HepG2 (cell line): ENCODE data around the gene ERF. TPM values are rescaled to one million over a fixed set of nuclear protein-coding genes. Genes with fewer than 3 reads are reported as not detected.

ENCODE experiments used
- CBX2 ChIP-seq, 2 experiments: fragments of 200-600 bp in 1 of 2; sonication (generic); formaldehyde crosslinking in 1 of 2; IDR thresholded peaks; 2 replicates each; pipeline versions ENCODE4 v1.7.0 to v1.8.1; 2018 to 2022; ENCODE audit warnings: low read depth in 2 of 2, low read length in 1 of 2, mild to moderate bottlenecking in 1 of 2, missing genetic modification reagents in 1 of 2
- GABPA ChIP-seq, 2 experiments: IDR thresholded peaks; 2 replicates each; pipeline ENCODE4 v1.6.1; 2011 to 2016; ENCODE audit warnings: low read depth in 2 of 2, low read length in 1 of 2, missing biosample characterization in 1 of 2, missing genetic modification characterization in 1 of 2
- HDAC2 ChIP-seq: sonication (generic); formaldehyde crosslinking; IDR thresholded peaks from 2 replicates; pipeline ENCODE4 v1.4.0; 2020; ENCODE audit warnings: missing genetic modification reagents
- HMGA1 ChIP-seq: sonication (generic); formaldehyde crosslinking; conservative IDR thresholded peaks from 2 replicates; pipeline ENCODE4 v1.4.0; 2020; ENCODE audit warnings: missing genetic modification reagents
- NFYC ChIP-seq: IDR thresholded peaks from 2 replicates; pipeline ENCODE4 v1.6.1; 2016; ENCODE audit warnings: missing genetic modification reagents, missing compliant biosample characterization
- RBAK ChIP-seq: sonication (generic); formaldehyde crosslinking; IDR thresholded peaks from 2 replicates; pipeline ENCODE4 v1.5.1; 2020; ENCODE audit warnings: mild to moderate bottlenecking, missing genetic modification reagents
- TMF1 ChIP-seq: sonication (generic); formaldehyde crosslinking; IDR thresholded peaks from 2 replicates; pipeline ENCODE4 v1.8.1; 2022; ENCODE audit warnings: low read depth, missing genetic modification reagents
- YEATS2 ChIP-seq: sonication (generic); formaldehyde crosslinking; IDR thresholded peaks from 2 replicates; pipeline ENCODE4 v1.4.0; 2020; ENCODE audit warnings: missing genetic modification reagents, borderline replicate concordance
- ZBED4 ChIP-seq: sonication (generic); formaldehyde crosslinking; IDR thresholded peaks from 2 replicates; pipeline ENCODE4 v1.4.0; 2020; ENCODE audit warnings: missing genetic modification reagents, borderline replicate concordance
- ZBTB37 ChIP-seq: sonication (generic); formaldehyde crosslinking; IDR thresholded peaks from 2 replicates; pipeline ENCODE4 v1.4.0; 2020; ENCODE audit warnings: mild to moderate bottlenecking, missing genetic modification reagents
- ZBTB8A ChIP-seq: sonication (generic); formaldehyde crosslinking; IDR thresholded peaks from 2 replicates; pipeline ENCODE4 v1.4.0; 2020; ENCODE audit warnings: mild to moderate bottlenecking, low read depth, missing genetic modification reagents, borderline replicate concordance
- ZNF547 ChIP-seq: sonication (generic); formaldehyde crosslinking; IDR thresholded peaks from 2 replicates; pipeline ENCODE4 v1.5.1; 2020; ENCODE audit warnings: mild to moderate bottlenecking, missing genetic modification reagents
- ZNF749 ChIP-seq: sonication (generic); formaldehyde crosslinking; IDR thresholded peaks from 2 replicates; pipeline ENCODE4 v1.8.0; 2022; ENCODE audit warnings: mild to moderate bottlenecking, missing genetic modification reagents, moderate library complexity, borderline replicate concordance
- polyA plus RNA-seq, 8 experiments: library from polyadenylated mRNA; depleted of rRNA in 3 of 8; stranded (reverse) in 7 of 8; unstranded in 1 of 8; fragments of >200 nt; fragmentation: Illumina TruSeq in 4 of 8; extraction: Trizol in 4 of 8; gene quantifications; 2 replicates each; pipeline versions ENCODE4 v1.2.1 to v1.2.3, GENCODE V29; 2011 to 2016; ENCODE audit warnings: low read depth in 4 of 8, missing spikeins in 1 of 8, mixed read lengths in 1 of 8; ENCODE audit not compliant: insufficient read depth in 1 of 8
- total RNA-seq, 5 experiments: library from RNA; depleted of rRNA; stranded (reverse); fragments of >200 nt; fragmentation: Illumina TruSeq; extraction: Trizol; gene quantifications; 2 replicates each; pipeline ENCODE4 v1.2.3, GENCODE V29; 2016; ENCODE audit warnings: low read depth in 1 of 5
- TF ChIP-seq, protein P1 (sequence below): sonication (generic); formaldehyde crosslinking; IDR thresholded peaks from 2 replicates; pipeline ENCODE4 v1.8.1; 2022; ENCODE audit warnings: mild to moderate bottlenecking, missing genetic modification reagents
- TF ChIP-seq, protein P2 (sequence below): sonication (generic); formaldehyde crosslinking; IDR thresholded peaks from 2 replicates; pipeline ENCODE4 v1.5.0; 2020; ENCODE audit warnings: missing genetic modification reagents
- TF ChIP-seq, protein P3 (sequence below): sonication (generic); formaldehyde crosslinking; IDR thresholded peaks from 2 replicates; pipeline ENCODE4 v1.4.0; 2020; ENCODE audit warnings: missing genetic modification reagents

The ERF gene
- total and polyA plus RNA-seq, 2 of the 13 experiments (the other 11 are each of a cell fraction or from before 2014, with no cell fraction given) = 67.1 to 69.9 TPM

DNA sequence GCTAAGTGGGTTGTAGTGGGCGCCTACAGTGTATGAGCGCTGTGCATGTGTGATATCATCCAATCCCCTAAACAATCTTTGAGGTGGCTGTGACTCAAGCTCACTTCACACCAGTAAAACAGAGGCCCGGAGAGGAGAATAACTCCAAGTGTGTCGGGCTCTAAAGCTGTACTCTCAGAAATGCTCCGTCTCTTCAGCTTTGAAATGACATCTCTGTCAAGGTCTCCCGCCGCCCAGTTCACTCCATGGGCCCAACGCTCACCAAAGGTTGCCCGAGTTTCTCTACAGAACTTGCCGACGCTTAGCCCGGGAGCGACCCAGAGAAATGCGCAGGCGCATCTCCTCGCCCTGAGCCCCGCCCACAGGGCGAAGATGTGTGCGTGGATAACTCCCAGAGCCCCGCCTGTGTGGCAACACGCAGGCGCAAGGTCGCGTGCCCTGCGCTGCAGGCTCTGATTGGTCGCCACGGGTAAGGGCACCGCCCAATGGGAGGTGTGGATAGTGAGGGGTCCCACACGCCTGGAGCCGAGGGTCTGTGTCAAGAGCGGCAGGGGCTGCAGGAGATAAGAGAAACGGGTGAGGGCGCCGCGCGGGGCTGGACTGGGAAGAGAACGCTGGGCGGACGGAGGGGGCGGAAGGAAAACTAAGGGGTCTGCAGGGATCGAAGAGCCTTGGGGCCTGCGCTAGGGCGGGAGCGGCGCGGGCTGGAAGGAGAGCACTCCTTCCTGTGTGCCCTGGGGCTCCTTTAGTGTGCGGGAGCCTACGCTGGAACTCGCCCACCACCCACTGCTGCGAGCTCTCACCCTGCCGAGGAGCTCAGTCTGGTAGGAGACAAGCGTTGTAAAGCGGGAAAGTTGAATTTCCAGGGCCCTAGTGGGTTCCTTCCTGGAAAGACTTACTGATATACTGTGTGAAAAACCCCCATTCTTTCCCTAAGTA, 34.8 kb downstream of the ERF start, which contains the start of gene ZNF526 (continued):
- no peak for TF ChIP-seq ZNF749 (CRISPR knock-in tag)
- TF ChIP-seq ZNF547 (CRISPR knock-in tag) = 0 out of 2 replicates have a peak, but pooled peaks have one; percentile 50
- TF ChIP-seq, protein P1, sequence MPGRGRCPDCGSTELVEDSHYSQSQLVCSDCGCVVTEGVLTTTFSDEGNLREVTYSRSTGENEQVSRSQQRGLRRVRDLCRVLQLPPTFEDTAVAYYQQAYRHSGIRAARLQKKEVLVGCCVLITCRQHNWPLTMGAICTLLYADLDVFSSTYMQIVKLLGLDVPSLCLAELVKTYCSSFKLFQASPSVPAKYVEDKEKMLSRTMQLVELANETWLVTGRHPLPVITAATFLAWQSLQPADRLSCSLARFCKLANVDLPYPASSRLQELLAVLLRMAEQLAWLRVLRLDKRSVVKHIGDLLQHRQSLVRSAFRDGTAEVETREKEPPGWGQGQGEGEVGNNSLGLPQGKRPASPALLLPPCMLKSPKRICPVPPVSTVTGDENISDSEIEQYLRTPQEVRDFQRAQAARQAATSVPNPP = no peak
- TF ChIP-seq TMF1 (CRISPR knock-in tag) = no peak
- no peak for TF ChIP-seq ZBTB8A (CRISPR knock-in tag)
- TF ChIP-seq ZBTB37 (CRISPR knock-in tag) = no peak
- TF ChIP-seq GABPA (IDR thresholded peaks at IDR 0.05; ENCODE audit: low read depth, low read length) = no peak
- peak; percentile 24; the same call in 1 of the 2 replicates for TF ChIP-seq GABPA (CRISPR knock-in tag; IDR thresholded peaks at IDR 0.05; ENCODE audit: low read depth)
- TF ChIP-seq HMGA1 (CRISPR knock-in tag) = no peak
- TF ChIP-seq CBX2 (IDR thresholded peaks at IDR 0.05; ENCODE audit: low read depth, low read length) = no peak
- TF ChIP-seq CBX2 (CRISPR knock-in tag; IDR thresholded peaks at IDR 0.05; ENCODE audit: low read depth) = no peak
- TF ChIP-seq, protein P2, sequence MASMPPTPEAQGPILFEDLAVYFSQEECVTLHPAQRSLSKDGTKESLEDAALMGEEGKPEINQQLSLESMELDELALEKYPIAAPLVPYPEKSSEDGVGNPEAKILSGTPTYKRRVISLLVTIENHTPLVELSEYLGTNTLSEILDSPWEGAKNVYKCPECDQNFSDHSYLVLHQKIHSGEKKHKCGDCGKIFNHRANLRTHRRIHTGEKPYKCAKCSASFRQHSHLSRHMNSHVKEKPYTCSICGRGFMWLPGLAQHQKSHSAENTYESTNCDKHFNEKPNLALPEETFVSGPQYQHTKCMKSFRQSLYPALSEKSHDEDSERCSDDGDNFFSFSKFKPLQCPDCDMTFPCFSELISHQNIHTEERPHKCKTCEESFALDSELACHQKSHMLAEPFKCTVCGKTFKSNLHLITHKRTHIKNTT (CRISPR knock-in tag) = no peak
- peak; percentile 99 for TF ChIP-seq NFYC (CRISPR knock-in tag)
- TF ChIP-seq HDAC2 (CRISPR knock-in tag) = peak; percentile 49; the same call in 1 of the 2 replicates
- TF ChIP-seq, protein P3, sequence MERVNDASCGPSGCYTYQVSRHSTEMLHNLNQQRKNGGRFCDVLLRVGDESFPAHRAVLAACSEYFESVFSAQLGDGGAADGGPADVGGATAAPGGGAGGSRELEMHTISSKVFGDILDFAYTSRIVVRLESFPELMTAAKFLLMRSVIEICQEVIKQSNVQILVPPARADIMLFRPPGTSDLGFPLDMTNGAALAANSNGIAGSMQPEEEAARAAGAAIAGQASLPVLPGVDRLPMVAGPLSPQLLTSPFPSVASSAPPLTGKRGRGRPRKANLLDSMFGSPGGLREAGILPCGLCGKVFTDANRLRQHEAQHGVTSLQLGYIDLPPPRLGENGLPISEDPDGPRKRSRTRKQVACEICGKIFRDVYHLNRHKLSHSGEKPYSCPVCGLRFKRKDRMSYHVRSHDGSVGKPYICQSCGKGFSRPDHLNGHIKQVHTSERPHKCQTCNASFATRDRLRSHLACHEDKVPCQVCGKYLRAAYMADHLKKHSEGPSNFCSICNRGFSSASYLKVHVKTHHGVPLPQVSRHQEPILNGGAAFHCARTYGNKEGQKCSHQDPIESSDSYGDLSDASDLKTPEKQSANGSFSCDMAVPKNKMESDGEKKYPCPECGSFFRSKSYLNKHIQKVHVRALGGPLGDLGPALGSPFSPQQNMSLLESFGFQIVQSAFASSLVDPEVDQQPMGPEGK (CRISPR knock-in tag) = peak; percentile 60
- TF ChIP-seq YEATS2 (CRISPR knock-in tag) = peak; percentile 86; the same call in 1 of the 2 replicates
- no peak for TF ChIP-seq ZBED4
- TF ChIP-seq RBAK = no peak
